Mesenchymal stem cell (in vitro differentiated cells and primary cell): Measurements from ENCODE around the gene HECA.
"Not testable (repeated sequence)": the region's sequence is repeated elsewhere in the genome, so short reads cannot be mapped to it uniquely, and the experiment has no call there.

Experiments used
- DNase-seq: peaks from one replicate; pipeline ENCODE4 v3.0.0-alpha.2; 2013
- H2AFZ ChIP-seq: one replicate; pipeline ENCODE4 v1.6.1; 2013; ENCODE audit warnings: low read depth, mild to moderate bottlenecking, control low read depth, inconsistent platforms, low read length, moderate library complexity
- H2AK5ac ChIP-seq: 2 replicates; pipeline ENCODE4 v1.6.1; 2013; ENCODE audit warnings: low read length, moderate library complexity, mild to moderate bottlenecking, inconsistent platforms; ENCODE audit not compliant: severe bottlenecking
- H2BK120ac ChIP-seq: one replicate; pipeline ENCODE4 v1.6.1; 2013; ENCODE audit warnings: low read depth, mild to moderate bottlenecking, inconsistent platforms, low read length, moderate library complexity
- H2BK12ac ChIP-seq, 2 experiments: one replicate each; pipeline ENCODE4 v1.6.1; 2013; ENCODE audit warnings: inconsistent platforms in 2 of 2, low read length in 2 of 2, mild to moderate bottlenecking in 2 of 2, moderate library complexity in 2 of 2, control low read depth in 1 of 2
- H2BK15ac ChIP-seq: one replicate; pipeline ENCODE4 v1.6.1; 2013; ENCODE audit warnings: mild to moderate bottlenecking, low read depth, inconsistent platforms; ENCODE audit not compliant: poor library complexity, severe bottlenecking
- H2BK5ac ChIP-seq: 2 replicates; pipeline ENCODE4 v1.6.1; 2013; ENCODE audit warnings: low read depth, mild to moderate bottlenecking, low read length, control low read depth, inconsistent platforms; ENCODE audit not compliant: poor library complexity, severe bottlenecking
- H3K14ac ChIP-seq, 2 experiments: one replicate each; pipeline ENCODE4 v1.6.1; 2013; ENCODE audit warnings: inconsistent platforms in 2 of 2, low read length in 2 of 2, control low read depth in 1 of 2, mild to moderate bottlenecking in 1 of 2, moderate library complexity in 1 of 2
- H3K18ac ChIP-seq, 2 experiments: one replicate each; pipeline ENCODE4 v1.6.1; 2013; ENCODE audit warnings: inconsistent platforms in 2 of 2, low read length in 2 of 2, control low read depth in 1 of 2, low read depth in 1 of 2, mild to moderate bottlenecking in 1 of 2
- H3K23ac ChIP-seq, 2 experiments: one replicate each; pipeline ENCODE4 v1.6.1; 2013; ENCODE audit warnings: inconsistent platforms in 2 of 2, low read length in 2 of 2, mild to moderate bottlenecking in 2 of 2, moderate library complexity in 2 of 2, control low read depth in 1 of 2
- H3K27ac ChIP-seq: 2 replicates; pipeline ENCODE4 v1.5.1; 2013; ENCODE audit warnings: mild to moderate bottlenecking, moderate library complexity, low read length, control low read depth, inconsistent platforms; ENCODE audit not compliant: poor library complexity, severe bottlenecking
- H3K27me3 ChIP-seq, 2 experiments: 2 replicates each; pipeline versions ENCODE4 v1.6.1 to v1.7.0; 2013; ENCODE audit warnings: low read length in 2 of 2, mild to moderate bottlenecking in 2 of 2, moderate library complexity in 2 of 2, control low read depth in 1 of 2, inconsistent platforms in 1 of 2; ENCODE audit not compliant: control insufficient read depth in 1 of 2, insufficient read depth in 1 of 2
- H3K36me3 ChIP-seq, 2 experiments: 2 replicates each; pipeline versions ENCODE4 v1.6.1 to v1.7.0; 2013; ENCODE audit warnings: low read length in 2 of 2, control low read depth in 1 of 2, inconsistent platforms in 1 of 2, low read depth in 1 of 2, mild to moderate bottlenecking in 1 of 2; ENCODE audit not compliant: insufficient read depth in 2 of 2, control insufficient read depth in 1 of 2
- H3K4ac ChIP-seq, 2 experiments: one replicate each; pipeline ENCODE4 v1.6.1; 2013; ENCODE audit warnings: inconsistent platforms in 2 of 2, low read length in 2 of 2, mild to moderate bottlenecking in 2 of 2, moderate library complexity in 2 of 2, control low read depth in 1 of 2, low read depth in 1 of 2
- H3K4me1 ChIP-seq: 2 replicates; pipeline ENCODE4 v1.6.1; 2013; ENCODE audit warnings: low read depth, low read length, control low read depth; ENCODE audit not compliant: control insufficient read depth, insufficient read depth
- H3K4me2 ChIP-seq: 2 replicates; pipeline ENCODE4 v1.6.1; 2013; ENCODE audit warnings: low read length, mild to moderate bottlenecking, inconsistent platforms; ENCODE audit not compliant: poor library complexity, severe bottlenecking
- H3K4me3 ChIP-seq, 2 experiments: 2 replicates each; pipeline versions ENCODE4 v1.5.1 to v1.7.0; 2013; ENCODE audit warnings: low read length in 2 of 2, mild to moderate bottlenecking in 2 of 2, control low read depth in 1 of 2, low read depth in 1 of 2; ENCODE audit not compliant: insufficient read depth in 1 of 2
- H3K79me1 ChIP-seq: replicated peaks from 2 replicates; pipeline ENCODE4 v1.6.1; 2013; ENCODE audit warnings: mild to moderate bottlenecking, control low read depth, low read length, inconsistent platforms; ENCODE audit not compliant: poor library complexity, severe bottlenecking
- H3K9ac ChIP-seq: 2 replicates; pipeline ENCODE4 v1.7.0; 2013; ENCODE audit warnings: mild to moderate bottlenecking, low read length, moderate library complexity
- H3K9me3 ChIP-seq: 2 replicates; pipeline ENCODE4 v1.7.0; 2013; ENCODE audit warnings: mild to moderate bottlenecking, low read length; ENCODE audit not compliant: control insufficient read depth
- H4K8ac ChIP-seq: one replicate; pipeline ENCODE4 v1.6.1; 2013; ENCODE audit warnings: inconsistent platforms, mild to moderate bottlenecking, low read length, moderate library complexity
- H4K91ac ChIP-seq: one replicate; pipeline ENCODE4 v1.6.1; 2013; ENCODE audit warnings: mild to moderate bottlenecking, low read length, inconsistent platforms
- WGBS: methylation state at CpG from one replicate; pipeline ENCODE4 v1.1.7; 2013; ENCODE audit warnings: mixed read lengths; 5-methylcytosine and 5-hydroxymethylcytosine counted together

The HECA gene

GRCh38 chr6:139205843-139206242 lies 71.0 kb downstream of the HECA start:
- DNase-seq = no peak
- WGBS = 86% methylated on average over 1 of the region's 3 CpGs
- H3K4ac ChIP-seq = no peak overlapping the region

GRCh38 chr6:139210766-139211165 lies 75.9 kb downstream of the HECA start:
- H3K4me2 ChIP-seq, H3K18ac ChIP-seq, H4K8ac ChIP-seq, H3K27ac ChIP-seq, H3K4me1 ChIP-seq, H3K79me1 ChIP-seq, H2BK12ac ChIP-seq, H3K36me3 ChIP-seq, H3K14ac ChIP-seq, H4K91ac ChIP-seq, H3K9me3 ChIP-seq, H3K4ac ChIP-seq, H2BK120ac ChIP-seq, H3K9ac ChIP-seq, H3K23ac ChIP-seq, DNase-seq, H3K4me3 ChIP-seq, H2AK5ac ChIP-seq, H2AFZ ChIP-seq, H2BK5ac ChIP-seq, H2BK15ac ChIP-seq, H3K27me3 ChIP-seq: not testable (repeated sequence)
- WGBS = 88% methylated on average over 9 of the region's 10 CpGs

More at GRCh38 chr6:139205843-139206242, 71.0 kb downstream of the HECA start:
- no peaks in the 10 kb centered on the region for H3K4me1 ChIP-seq
- H4K91ac ChIP-seq = no peak overlapping the region
- no peak overlapping the region for H3K18ac ChIP-seq
- no peaks in the 10 kb centered on the region for H3K36me3 ChIP-seq
- no peak overlapping the region for H2AFZ ChIP-seq
- H2BK120ac ChIP-seq = no peak overlapping the region
- no peak overlapping the region for H3K4me2 ChIP-seq
- no peak overlapping the region for H2BK15ac ChIP-seq
- H3K27ac ChIP-seq = no peak overlapping the region
- no peak overlapping the region for H2AK5ac ChIP-seq
- H2BK12ac ChIP-seq = no peak overlapping the region
- H3K27me3 ChIP-seq = no peaks in the 10 kb centered on the region
- H4K8ac ChIP-seq = no peak overlapping the region
- no peak overlapping the region for H3K4me3 ChIP-seq
- no peak overlapping the region for H3K14ac ChIP-seq
- no peak overlapping the region for H2BK5ac ChIP-seq
- no peak overlapping the region for H3K23ac ChIP-seq
- peaks cover 30% of the 10 kb centered on the region for H3K9me3 ChIP-seq
- no peak overlapping the region for H3K9ac ChIP-seq
- H3K79me1 ChIP-seq = no peaks in the 10 kb centered on the region

- not testable (repeated sequence) for H3K9me3 ChIP-seq, H3K79me1 ChIP-seq, H4K8ac ChIP-seq, H3K4me2 ChIP-seq, H3K14ac ChIP-seq, H3K4me3 ChIP-seq, H2BK15ac ChIP-seq, H3K18ac ChIP-seq, H2BK120ac ChIP-seq, H2BK5ac ChIP-seq, H3K4me1 ChIP-seq, H3K9ac ChIP-seq, H3K4ac ChIP-seq, H3K23ac ChIP-seq, H3K27me3 ChIP-seq, H3K36me3 ChIP-seq, H4K91ac ChIP-seq, H2AK5ac ChIP-seq, H2AFZ ChIP-seq, H2BK12ac ChIP-seq, H3K27ac ChIP-seq, DNase-seq
- no CpG with 5 or more reads among the region's 2 CpGs for WGBS
These were observed 77.6 kb downstream of the HECA start for GRCh38 chr6:139212460-139212859.

- no peak overlapping the region for H3K23ac ChIP-seq
- H3K36me3 ChIP-seq = no peaks in the 10 kb centered on the region
These were observed 84.4 kb downstream of the HECA start for GRCh38 chr6:139219271-139219729.

More at GRCh38 chr6:139219271-139219729, 84.4 kb downstream of the HECA start:
- Histone ChIP-seq H3K9me3 (no peaks in the 10 kb centered on the region), H3K4ac (peak overlapping the region in 1 of 2 experiments; percentile 73), H3K14ac (no peak overlapping the region), H2AFZ (no peak overlapping the region), H3K79me1 (no peaks in the 10 kb centered on the region), H3K9ac (peak overlapping the region; percentile 71), H2BK12ac (no peak overlapping the region), H4K8ac (no peak overlapping the region), H2BK15ac (no peak overlapping the region), H3K27me3 (no peaks in the 10 kb centered on the region), H2AK5ac (no peak overlapping the region), H3K4me3 (no peak overlapping the region), H3K27ac (peak overlapping the region; percentile 48), H4K91ac (peak overlapping the region; percentile 67), H3K4me2 (peak overlapping the region; percentile 27), H2BK5ac (no peak overlapping the region), H3K18ac (peak overlapping the region; percentile 43 to 85), H2BK120ac (no peak overlapping the region), H3K4me1 (peaks cover 2% of the 10 kb centered on the region)
- WGBS = 4% methylated on average over 5 of the region's 7 CpGs
- DNase-seq = peak; percentile 94
